ENCODE data around the gene MPIG6B.

The MPIG6B gene

GRCh38 chr6:31720196-31720770, 2.9 kb upstream of the MPIG6B start:
- DNase-seq (ENCODE audit: low read depth in 1 of 2, low spot score in 1 of 2): no peak

DNA sequence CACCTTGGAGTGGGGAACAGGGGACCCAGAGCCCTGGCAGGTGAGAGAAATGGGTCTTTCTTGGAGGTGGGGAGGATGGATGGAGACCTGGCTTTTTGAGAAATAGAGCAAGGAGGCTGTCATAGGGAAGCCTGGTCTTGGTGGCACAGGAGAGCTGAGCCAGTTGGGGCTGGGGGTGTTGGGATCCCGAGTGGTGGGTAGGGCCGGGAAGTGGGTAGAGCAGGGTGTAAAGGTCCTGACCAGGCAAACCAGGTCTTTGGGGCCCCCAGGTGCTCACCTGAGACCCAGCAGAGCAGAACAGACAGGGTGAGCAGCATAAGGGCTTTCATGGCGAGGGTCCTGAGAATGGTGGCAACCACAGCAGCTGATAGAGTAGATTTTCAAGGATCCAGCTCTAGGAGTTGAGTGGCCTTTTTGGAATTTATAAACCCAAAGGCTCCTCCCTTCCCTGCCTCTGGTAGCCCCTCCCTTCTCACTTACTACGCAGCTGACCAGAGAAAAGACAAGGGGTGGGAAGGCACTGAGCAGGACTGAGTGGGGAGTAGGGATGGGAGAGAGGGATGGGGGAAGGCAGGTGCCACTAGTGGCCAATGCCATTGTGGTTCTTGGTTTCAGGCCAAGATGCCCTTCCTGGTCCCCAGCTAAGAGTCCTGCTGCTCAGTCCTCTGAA, 1.7 kb upstream of the MPIG6B start, which contains the start of gene LY6G6C:
Gene LY6G6C, minus strand, starts transcription at position 396 of the 670 bp plus-strand sequence. Its CDS starts 67 bp downstream, at position 329.
- DNase-seq (ENCODE audit: low read depth in 1 of 2, low spot score in 1 of 2): no peak

GRCh38 chr6:31722173-31722572, 1.0 kb upstream of the MPIG6B start:
- no peak for DNase-seq (ENCODE audit: low read depth in 1 of 2, low spot score in 1 of 2)

DNA sequence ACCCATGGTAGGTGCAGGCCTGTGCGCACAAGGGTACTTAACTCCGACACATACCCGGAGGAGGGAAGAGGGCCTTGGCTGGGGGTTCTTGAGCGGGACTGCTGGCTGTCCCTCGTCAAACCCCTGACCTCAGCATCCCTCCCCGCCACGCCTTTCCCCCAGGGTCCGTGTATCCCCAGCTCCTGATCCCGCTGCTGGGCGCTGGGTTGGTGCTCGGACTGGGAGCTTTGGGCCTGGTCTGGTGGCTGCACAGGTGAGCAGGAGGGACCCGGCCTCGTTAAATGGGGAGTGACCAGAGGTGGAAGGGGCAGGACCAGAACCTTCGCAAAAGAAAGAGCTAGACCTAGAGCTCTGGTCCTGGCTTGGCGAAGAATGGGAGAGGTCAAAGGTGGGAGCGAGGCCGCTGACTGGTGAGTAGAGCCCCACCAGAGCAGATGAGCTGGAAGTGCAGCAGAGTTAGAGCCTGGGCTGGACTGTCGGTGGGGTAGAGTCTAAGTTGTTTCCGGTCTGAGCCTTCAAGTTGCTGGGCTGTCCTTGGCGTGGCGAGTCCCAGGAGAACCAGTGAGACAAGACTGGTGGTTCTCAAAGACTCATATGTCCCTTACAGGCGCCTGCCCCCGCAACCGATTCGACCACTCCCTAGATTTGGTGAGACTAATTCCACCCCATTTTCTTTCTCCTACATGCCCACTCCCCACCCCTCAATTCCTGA, 963 bp downstream of the MPIG6B start:
- no peak for DNase-seq (ENCODE audit: low read depth in 1 of 2, low spot score in 1 of 2)

GRCh38 chr6:31725502-31726350, 2.6 kb downstream of the MPIG6B start:
- no peak for DNase-seq (ENCODE audit: low read depth in 1 of 2, low spot score in 1 of 2)

- DNase-seq (ENCODE audit: low read depth in 1 of 2, low spot score in 1 of 2): no peak
Measured at GRCh38 chr6:31727034-31727716, 4.0 kb downstream of the MPIG6B start.

- DNase-seq (ENCODE audit: low read depth in 1 of 2, low spot score in 1 of 2): no peak
Measured at GRCh38 chr6:31727717-31728671, 4.8 kb downstream of the MPIG6B start.

DNA sequence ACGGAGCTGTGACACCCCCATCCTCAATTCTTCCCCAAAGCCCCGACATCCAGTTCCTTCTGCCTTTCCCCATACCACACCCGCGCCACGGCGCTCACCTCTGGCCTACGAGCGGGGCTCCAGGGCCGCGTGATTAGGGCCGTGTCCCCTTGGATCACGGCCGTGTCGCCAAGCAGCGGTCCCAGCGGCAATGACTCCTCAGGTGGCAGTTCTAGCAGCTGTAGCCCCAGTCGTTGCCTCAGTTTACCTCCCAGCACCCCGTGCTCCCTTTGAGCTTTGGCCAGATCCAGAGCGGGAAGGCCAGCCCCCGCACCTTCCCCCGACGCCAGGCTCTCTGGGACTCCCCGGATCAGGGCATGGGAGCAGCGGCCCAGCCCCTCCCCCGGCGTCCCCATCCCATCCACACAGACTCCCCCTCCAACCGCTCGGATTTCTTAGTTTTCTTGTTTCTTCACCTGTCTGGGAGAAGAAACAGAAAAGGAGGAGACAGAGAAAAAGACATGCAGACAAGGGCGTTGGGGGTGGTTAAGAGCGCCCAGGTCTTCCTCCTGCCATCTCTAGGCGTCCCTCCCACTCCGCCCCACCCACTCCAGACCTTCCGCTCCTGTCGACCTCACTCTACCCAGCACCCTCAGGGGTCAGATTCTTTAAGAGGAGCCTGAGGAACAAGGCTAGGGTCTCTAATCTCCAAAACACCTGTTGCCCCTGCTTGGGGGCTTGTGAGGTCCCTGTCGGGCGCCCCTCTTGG, 5.8 kb downstream of the MPIG6B start, which contains the start of gene DDAH2:
Gene DDAH2, minus strand, starts transcription at position 533 of the 748 bp plus-strand sequence. Its CDS starts 138 bp downstream, at position 395.
- DNase-seq (ENCODE audit: low read depth in 1 of 2, low spot score in 1 of 2): no peak

DNA sequence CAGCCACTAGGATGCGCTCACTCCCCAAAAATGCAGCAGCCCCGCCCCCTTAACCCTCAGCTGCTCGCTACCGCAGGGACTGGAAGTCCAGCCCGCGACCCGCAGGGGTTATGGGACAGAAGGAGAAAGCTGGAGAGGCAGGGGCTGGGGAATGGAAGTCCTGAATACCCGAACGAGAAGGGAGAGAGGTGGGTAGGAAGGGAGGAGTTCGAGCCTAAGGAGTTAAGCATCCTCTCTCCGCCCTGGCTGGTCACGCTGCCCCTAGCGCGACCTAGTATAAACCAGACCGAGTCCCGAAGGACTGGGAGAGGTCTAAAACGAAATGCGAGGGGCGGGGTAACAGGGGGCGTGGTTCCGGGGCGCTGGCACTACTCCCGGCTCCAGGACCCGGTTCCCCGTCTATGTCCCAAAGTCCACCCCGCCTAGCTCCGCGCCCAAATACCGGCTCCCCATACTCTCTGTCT, 6.4 kb downstream of the MPIG6B start:
- peak; percentile 60 to 61 for DNase-seq (ENCODE audit: low read depth in 1 of 2, low spot score in 1 of 2)

DNA sequence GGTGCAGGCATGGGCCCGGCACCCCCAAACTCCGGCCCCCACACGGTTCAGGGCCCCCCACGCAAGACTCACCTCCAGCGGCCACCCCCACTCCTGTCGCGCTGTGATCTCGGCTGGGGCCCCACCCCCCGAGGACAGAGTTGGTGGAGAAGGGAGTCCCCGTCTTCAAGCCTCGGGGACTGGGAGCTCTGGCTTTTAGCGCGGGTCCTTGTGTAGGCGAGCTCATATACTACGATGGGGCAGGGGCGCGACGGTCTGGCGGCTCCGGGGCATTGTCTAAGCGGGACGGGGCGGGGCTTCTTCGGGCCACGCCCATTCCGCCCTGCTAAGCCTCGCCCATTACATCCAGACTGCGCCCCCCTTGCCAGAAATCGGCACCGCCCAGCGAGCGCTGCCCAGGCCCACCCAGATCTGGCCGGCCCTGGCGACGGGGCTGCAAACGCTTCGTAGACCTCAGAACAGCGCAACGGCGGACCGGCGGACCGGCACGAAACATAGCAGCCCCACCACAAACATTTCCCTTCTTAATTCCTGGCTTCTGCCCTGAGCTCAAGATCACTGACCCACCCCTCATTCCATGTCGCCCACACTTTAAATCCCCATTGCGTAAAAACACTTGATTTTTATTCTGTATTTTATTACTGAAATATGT, 6.9 kb downstream of the MPIG6B start:
- peak in 1 of 2 donors; percentile 47 for DNase-seq (ENCODE audit: low read depth in 1 of 2, low spot score in 1 of 2)

- DNase-seq (ENCODE audit: low read depth in 1 of 2, low spot score in 1 of 2): no peak
Measured at GRCh38 chr6:31730631-31731086, 7.5 kb downstream of the MPIG6B start.

DNA sequence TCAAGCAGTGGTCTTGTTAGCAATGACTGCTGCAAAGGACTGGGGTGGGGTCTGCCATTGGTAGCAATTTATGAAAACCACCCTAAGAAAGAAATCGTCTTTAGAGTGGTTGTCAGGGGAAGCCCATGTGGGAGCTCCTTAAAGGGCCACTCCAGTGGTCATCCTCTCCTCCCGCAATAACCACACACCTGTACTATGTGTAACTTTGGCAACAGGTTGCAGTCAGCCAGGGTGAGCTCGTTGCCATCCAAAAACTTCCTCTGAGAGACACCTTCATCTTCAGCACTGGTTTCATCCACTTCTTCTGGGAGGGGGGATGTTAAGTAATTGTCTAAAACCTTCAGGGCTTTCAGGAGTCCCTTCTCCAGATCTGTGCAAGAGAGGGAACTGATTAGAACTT, 8.9 kb downstream of the MPIG6B start:
- no peak for DNase-seq (ENCODE audit: low read depth in 1 of 2, low spot score in 1 of 2)

- no peak for DNase-seq (ENCODE audit: low read depth in 1 of 2, low spot score in 1 of 2)
Measured at GRCh38 chr6:31733734-31734133, 10.6 kb downstream of the MPIG6B start.

DNA sequence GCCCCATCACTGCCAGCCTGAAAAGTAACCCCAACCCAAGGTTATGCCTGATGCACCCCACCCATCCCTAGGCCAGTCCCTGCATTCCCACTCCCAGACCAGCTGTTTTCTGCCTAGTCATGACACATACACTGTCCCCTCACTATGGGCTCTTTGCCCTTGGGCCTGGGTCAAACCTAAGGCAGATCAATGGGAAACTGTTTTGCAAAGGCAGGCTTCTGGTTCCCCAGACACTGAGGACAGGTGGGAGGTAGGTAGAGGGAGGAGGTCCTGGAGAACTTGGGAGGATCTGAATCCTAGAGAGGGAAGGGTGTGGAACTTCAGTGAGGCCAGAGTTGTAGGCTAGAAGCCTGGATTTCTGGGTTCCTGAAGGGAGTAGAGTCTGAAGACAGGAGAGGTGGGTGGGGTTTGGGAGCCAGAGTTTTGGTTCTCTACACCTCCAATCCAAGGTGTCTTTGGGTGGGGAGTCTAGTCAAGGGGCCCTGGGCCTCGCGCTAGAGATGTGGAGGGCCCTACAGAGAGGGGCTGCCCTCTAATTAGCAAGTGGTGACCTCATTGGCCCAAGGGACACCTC, 11.2 kb downstream of the MPIG6B start:
- DNase-seq (ENCODE audit: low read depth in 1 of 2, low spot score in 1 of 2): no peak

DNA sequence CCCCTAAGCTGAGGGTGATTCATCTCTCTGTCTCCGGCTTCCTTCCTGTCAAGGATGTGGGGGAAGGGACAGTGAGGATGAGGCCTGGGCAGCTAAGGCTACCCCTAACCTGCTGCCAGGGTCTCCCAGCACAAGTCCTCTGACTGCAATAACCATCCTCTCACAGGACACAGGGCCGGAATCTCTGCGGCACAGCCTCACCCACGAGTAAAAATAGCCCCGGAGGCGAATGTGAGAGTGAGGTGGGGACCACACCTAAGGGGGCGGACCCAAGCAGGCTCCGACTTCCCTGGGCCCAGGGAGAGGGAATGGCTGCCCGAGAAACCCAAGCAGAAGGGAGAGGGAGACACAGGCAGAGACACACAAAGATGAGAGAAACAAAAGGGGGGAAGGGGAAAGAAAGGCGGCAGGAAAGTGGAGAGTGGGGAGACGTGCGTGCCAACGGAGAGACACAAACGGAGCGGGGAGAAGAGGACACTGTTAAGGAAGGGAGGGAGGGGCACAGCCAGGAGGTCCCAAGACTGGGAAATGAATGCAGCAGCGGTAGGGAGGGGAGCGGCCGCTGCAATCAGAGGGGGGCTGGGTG, 11.7 kb downstream of the MPIG6B start:
- peak; percentile 20 to 31 for DNase-seq (ENCODE audit: low read depth in 1 of 2, low spot score in 1 of 2)

DNA sequence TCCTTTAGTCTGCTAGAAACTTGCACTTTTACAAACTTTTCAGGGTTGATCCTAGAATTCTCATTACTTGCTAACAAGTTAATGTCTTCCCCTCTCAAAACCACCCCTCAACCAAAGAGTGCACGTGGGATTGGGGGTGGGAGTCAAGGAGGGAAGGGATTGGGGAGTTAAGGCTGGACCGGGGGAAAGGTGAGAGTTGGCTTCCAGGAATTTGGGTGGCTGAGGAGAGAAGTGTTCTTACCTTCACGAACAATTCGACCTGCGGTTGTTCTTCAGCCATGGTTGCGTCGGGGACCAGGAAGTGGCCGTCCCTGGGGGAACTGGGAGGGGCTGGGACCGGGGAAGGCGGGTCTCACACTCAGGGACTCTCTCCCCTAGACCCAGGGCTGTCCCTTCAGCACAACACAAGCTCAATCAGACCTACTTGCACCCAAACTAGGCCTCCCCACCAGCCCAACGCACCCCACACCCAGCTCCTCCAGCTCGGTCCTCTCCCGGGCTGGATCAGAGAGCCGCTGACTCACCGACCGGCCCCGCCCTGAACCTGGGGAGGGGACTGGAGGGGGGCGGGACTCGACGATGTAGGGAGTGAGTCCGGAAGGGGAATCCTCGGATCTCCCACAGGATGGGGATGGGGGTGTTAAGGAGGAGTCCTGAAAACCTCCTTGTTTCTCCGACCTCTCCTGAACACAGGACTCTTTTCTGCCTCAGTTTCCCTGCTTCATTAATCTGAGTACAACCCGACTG, 13.0 kb downstream of the MPIG6B start, which contains the start of gene CLIC1:
Gene CLIC1, minus strand, starts transcription at position 510 of the 747 bp plus-strand sequence. Its CDS starts 230 bp downstream, at position 280.
- peak; percentile 40 to 59 for DNase-seq (ENCODE audit: low read depth in 1 of 2, low spot score in 1 of 2)
